Measurements from ENCODE around the gene PSMB3.

- TF ChIP-seq, protein P1, sequence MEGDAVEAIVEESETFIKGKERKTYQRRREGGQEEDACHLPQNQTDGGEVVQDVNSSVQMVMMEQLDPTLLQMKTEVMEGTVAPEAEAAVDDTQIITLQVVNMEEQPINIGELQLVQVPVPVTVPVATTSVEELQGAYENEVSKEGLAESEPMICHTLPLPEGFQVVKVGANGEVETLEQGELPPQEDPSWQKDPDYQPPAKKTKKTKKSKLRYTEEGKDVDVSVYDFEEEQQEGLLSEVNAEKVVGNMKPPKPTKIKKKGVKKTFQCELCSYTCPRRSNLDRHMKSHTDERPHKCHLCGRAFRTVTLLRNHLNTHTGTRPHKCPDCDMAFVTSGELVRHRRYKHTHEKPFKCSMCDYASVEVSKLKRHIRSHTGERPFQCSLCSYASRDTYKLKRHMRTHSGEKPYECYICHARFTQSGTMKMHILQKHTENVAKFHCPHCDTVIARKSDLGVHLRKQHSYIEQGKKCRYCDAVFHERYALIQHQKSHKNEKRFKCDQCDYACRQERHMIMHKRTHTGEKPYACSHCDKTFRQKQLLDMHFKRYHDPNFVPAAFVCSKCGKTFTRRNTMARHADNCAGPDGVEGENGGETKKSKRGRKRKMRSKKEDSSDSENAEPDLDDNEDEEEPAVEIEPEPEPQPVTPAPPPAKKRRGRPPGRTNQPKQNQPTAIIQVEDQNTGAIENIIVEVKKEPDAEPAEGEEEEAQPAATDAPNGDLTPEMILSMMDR (IDR thresholded peaks at IDR 0.05; ENCODE audit: insufficient read depth, low read length), result no peak
- TF ChIP-seq, protein P2, sequence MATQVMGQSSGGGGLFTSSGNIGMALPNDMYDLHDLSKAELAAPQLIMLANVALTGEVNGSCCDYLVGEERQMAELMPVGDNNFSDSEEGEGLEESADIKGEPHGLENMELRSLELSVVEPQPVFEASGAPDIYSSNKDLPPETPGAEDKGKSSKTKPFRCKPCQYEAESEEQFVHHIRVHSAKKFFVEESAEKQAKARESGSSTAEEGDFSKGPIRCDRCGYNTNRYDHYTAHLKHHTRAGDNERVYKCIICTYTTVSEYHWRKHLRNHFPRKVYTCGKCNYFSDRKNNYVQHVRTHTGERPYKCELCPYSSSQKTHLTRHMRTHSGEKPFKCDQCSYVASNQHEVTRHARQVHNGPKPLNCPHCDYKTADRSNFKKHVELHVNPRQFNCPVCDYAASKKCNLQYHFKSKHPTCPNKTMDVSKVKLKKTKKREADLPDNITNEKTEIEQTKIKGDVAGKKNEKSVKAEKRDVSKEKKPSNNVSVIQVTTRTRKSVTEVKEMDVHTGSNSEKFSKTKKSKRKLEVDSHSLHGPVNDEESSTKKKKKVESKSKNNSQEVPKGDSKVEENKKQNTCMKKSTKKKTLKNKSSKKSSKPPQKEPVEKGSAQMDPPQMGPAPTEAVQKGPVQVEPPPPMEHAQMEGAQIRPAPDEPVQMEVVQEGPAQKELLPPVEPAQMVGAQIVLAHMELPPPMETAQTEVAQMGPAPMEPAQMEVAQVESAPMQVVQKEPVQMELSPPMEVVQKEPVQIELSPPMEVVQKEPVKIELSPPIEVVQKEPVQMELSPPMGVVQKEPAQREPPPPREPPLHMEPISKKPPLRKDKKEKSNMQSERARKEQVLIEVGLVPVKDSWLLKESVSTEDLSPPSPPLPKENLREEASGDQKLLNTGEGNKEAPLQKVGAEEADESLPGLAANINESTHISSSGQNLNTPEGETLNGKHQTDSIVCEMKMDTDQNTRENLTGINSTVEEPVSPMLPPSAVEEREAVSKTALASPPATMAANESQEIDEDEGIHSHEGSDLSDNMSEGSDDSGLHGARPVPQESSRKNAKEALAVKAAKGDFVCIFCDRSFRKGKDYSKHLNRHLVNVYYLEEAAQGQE (IDR thresholded peaks at IDR 0.05; ENCODE audit: insufficient replicate concordance, low read depth), result no peak
- TF ChIP-seq POLR2AphosphoS5 (IDR thresholded peaks at IDR 0.05; ENCODE audit: low read depth), result no peak
Measured at GRCh38 chr17:38709864-38710603, 42.5 kb upstream of the PSMB3 start.
